ENCODE data around the gene FCN2. TPM values are rescaled to one million over a fixed set of nuclear protein-coding genes. Genes with fewer than 3 reads are reported as not detected.
A peak's percentile ranks its signal among the peaks of the same experiment; 100 is the strongest.

FCN2 gene
- total RNA-seq, 6 experiments from 2014 or later = 46.6 to 116 (median 77.3) TPM

- TF ChIP-seq POLR2A (IDR thresholded peaks at IDR 0.05) (no peak), CTCF (IDR thresholded peaks at IDR 0.05) (no peak)
- peak in 1 of 3 donors; percentile 51 for DNase-seq
- ATAC-seq = no peak
- 66% methylated on average over 10 of the region's 22 CpGs for WGBS (ENCODE audit: insufficient coverage, low coverage, low lambda C conversion rate, missing lambda C conversion rate)
- Histone ChIP-seq H3K9me3 (no peaks in the 10 kb centered on the region), H3K4me1 (no peaks in the 10 kb centered on the region), H3K4me3 (no peak overlapping the region), H3K27me3 (no peaks in the 10 kb centered on the region), H3K36me3 (no peaks in the 10 kb centered on the region), H3K27ac (no peak overlapping the region)
- intact Hi-C loops (cut with DNase I) = no loop called here
These were observed 4.5 kb downstream of the FCN2 start for GRCh38 chr9:134885001-134885678.

GRCh38 chr9:134885679-134886412, 5.2 kb downstream of the FCN2 start:
- no peak overlapping the region for H3K27ac ChIP-seq
- ATAC-seq (no peak), DNase-seq (peak in 1 of 3 donors; percentile 44)
- H3K36me3 ChIP-seq = no peaks in the 10 kb centered on the region
- no peak for TF ChIP-seq POLR2A (IDR thresholded peaks at IDR 0.05)
- TF ChIP-seq CTCF (IDR thresholded peaks at IDR 0.05) = no peak
- 89% methylated on average over 1 of the region's 24 CpGs for WGBS (ENCODE audit: insufficient coverage, low coverage, low lambda C conversion rate, missing lambda C conversion rate)
- H3K4me3 ChIP-seq = no peak overlapping the region
- H3K4me1 ChIP-seq = no peaks in the 10 kb centered on the region
- intact Hi-C loops (cut with DNase I) = no loop called here
- no peaks in the 10 kb centered on the region for H3K9me3 ChIP-seq
- no peaks in the 10 kb centered on the region for H3K27me3 ChIP-seq

GRCh38 chr9:134886413-134886913, 5.9 kb downstream of the FCN2 start:
- DNase-seq = peak in 1 of 3 donors; percentile 51
- Histone ChIP-seq H3K9me3 (no peaks in the 10 kb centered on the region), H3K27ac (no peak overlapping the region), H3K36me3 (no peaks in the 10 kb centered on the region), H3K27me3 (no peaks in the 10 kb centered on the region), H3K4me1 (no peaks in the 10 kb centered on the region), H3K4me3 (no peak overlapping the region)
- WGBS (ENCODE audit: insufficient coverage, low coverage, low lambda C conversion rate, missing lambda C conversion rate) = 59% methylated on average over 4 of the region's 11 CpGs
- intact Hi-C loops (cut with DNase I) = no loop called here
- no peak for TF ChIP-seq CTCF (IDR thresholded peaks at IDR 0.05)
- no peak for TF ChIP-seq POLR2A (IDR thresholded peaks at IDR 0.05)
- ATAC-seq = peak in 1 of 4 donors; percentile 2

GRCh38 chr9:134887219-134887618, 6.6 kb downstream of the FCN2 start:
- 68% methylated on average over 6 of the region's 10 CpGs for WGBS (ENCODE audit: insufficient coverage, low coverage, low lambda C conversion rate, missing lambda C conversion rate)
- Histone ChIP-seq H3K27me3 (no peaks in the 10 kb centered on the region), H3K4me1 (no peaks in the 10 kb centered on the region), H3K36me3 (no peaks in the 10 kb centered on the region), H3K9me3 (no peaks in the 10 kb centered on the region), H3K4me3 (no peak overlapping the region), H3K27ac (no peak overlapping the region)
- no peak for DNase-seq
- ATAC-seq = no peak
- TF ChIP-seq CTCF (IDR thresholded peaks at IDR 0.05) (no peak), POLR2A (IDR thresholded peaks at IDR 0.05) (no peak)
- intact Hi-C loops (cut with DNase I) = no loop called here
